Skeletal muscle cell (primary cell): ENCODE data around the gene BFSP1.
A peak's percentile ranks its signal among the peaks of the same experiment; 100 is the strongest.

Experiments
- DNase-seq: peaks from one replicate; pipeline ENCODE4 v3.0.0-alpha.2; 2010; ENCODE audit warnings: low read depth
- H3K4me3 ChIP-seq: 2 replicates; pipeline ENCODE4 v1.5.1; 2011; ENCODE audit warnings: low read depth, mild to moderate bottlenecking, control low read depth, low read length, moderate library complexity

The BFSP1 gene

GRCh38 chr20:17530716-17531664 is at the start of gene BFSP1:
TSS of gene BFSP1 (minus strand) at chr20:17531379. CDS start at chr20:17531329, 50 bp downstream.
- H3K4me3 ChIP-seq, result peak within 1 kb of the TSS; percentile 50
- no peak for DNase-seq

GRCh38 chr20:17580895-17581294 is 49.7 kb upstream of the BFSP1 start:
- H3K4me3 ChIP-seq, result no peak overlapping the region
- no peak for DNase-seq

- no peak overlapping the region for H3K4me3 ChIP-seq
- no peak for DNase-seq
Measured at GRCh38 chr20:17579369-17580039, 48.3 kb upstream of the BFSP1 start.

- no peak for DNase-seq
- no peak overlapping the region for H3K4me3 ChIP-seq
Measured at GRCh38 chr20:17576215-17576614, 45.0 kb upstream of the BFSP1 start.

- H3K4me3 ChIP-seq, result no peak overlapping the region
- DNase-seq, result no peak
Measured at GRCh38 chr20:17573463-17573862, 42.3 kb upstream of the BFSP1 start.

- no peak for DNase-seq
- peak overlapping the region; percentile 92 for H3K4me3 ChIP-seq
Measured at GRCh38 chr20:17572034-17572638, 41.0 kb upstream of the BFSP1 start.

GRCh38 chr20:17571153-17571527 is 40.0 kb upstream of the BFSP1 start:
- H3K4me3 ChIP-seq, result peak overlapping the region; percentile 92
- DNase-seq, result no peak

GRCh38 chr20:17570347-17571152 is 39.4 kb upstream of the BFSP1 start:
- DNase-seq, result no peak
- peak overlapping the region; percentile 92 for H3K4me3 ChIP-seq

GRCh38 chr20:17569616-17570346 is 38.6 kb upstream of the BFSP1 start, which contains the start of gene DSTN:
TSS of gene DSTN (plus strand) at chr20:17570075. CDS start at chr20:17570209, 134 bp downstream.
- H3K4me3 ChIP-seq, result peak within 1 kb of the TSS; percentile 92

GRCh38 chr20:17568972-17569521 is 37.9 kb upstream of the BFSP1 start:
- peak overlapping the region; percentile 92 for H3K4me3 ChIP-seq

More at GRCh38 chr20:17569616-17570346, 38.6 kb upstream of the BFSP1 start, which contains the start of gene DSTN:
- DNase-seq, result peak; percentile 80

GRCh38 chr20:17568045-17568788 is 37.0 kb upstream of the BFSP1 start:
- peak overlapping the region; percentile 92 for H3K4me3 ChIP-seq

More at GRCh38 chr20:17568972-17569521, 37.9 kb upstream of the BFSP1 start:
- DNase-seq, result peak; percentile 91

GRCh38 chr20:17566345-17566744 is 35.2 kb upstream of the BFSP1 start:
- no peak for DNase-seq
- no peak overlapping the region for H3K4me3 ChIP-seq

More at GRCh38 chr20:17568045-17568788, 37.0 kb upstream of the BFSP1 start:
- DNase-seq, result no peak

GRCh38 chr20:17565169-17565845 is 34.1 kb upstream of the BFSP1 start:
- DNase-seq, result no peak
- no peak overlapping the region for H3K4me3 ChIP-seq

- H3K4me3 ChIP-seq, result no peak overlapping the region
- DNase-seq, result peak; percentile 76
Measured at GRCh38 chr20:17562804-17563305, 31.7 kb upstream of the BFSP1 start.

- no peak for DNase-seq
- no peak overlapping the region for H3K4me3 ChIP-seq
Measured at GRCh38 chr20:17560344-17561074, 29.3 kb upstream of the BFSP1 start.

GRCh38 chr20:17559338-17559737 is 28.2 kb upstream of the BFSP1 start:
- no peak for DNase-seq
- H3K4me3 ChIP-seq, result no peak overlapping the region
